GM12878 (cell line): ENCODE results near the gene REN.

Source experiments
- CREB1 ChIP-seq: IDR thresholded peaks from 2 replicates; pipeline ENCODE4 v1.6.1; 2012; ENCODE audit warnings: low read depth, mild to moderate bottlenecking, inconsistent platforms
- POLR2A ChIP-seq: IDR thresholded peaks from 2 replicates; pipeline ENCODE4 v1.6.1; 2011; ENCODE audit warnings: low read depth, mild to moderate bottlenecking, low read length
- ZNF274 ChIP-seq: IDR thresholded peaks from one replicate; pipeline ENCODE4 v1.8.0; 2011; ENCODE audit not compliant: insufficient read length, insufficient read depth

- no peak for TF ChIP-seq ZNF274
- no peak for TF ChIP-seq CREB1
- no peak for TF ChIP-seq POLR2A
Observed at GRCh38 chr1:204207136-204207616, 41.0 kb upstream of the REN start.
